CD4-positive, CD25-positive, alpha-beta regulatory T cell (primary cell): Measurements from ENCODE around the gene POLN. TPM values are rescaled to one million over a fixed set of nuclear protein-coding genes. Genes with fewer than 3 reads are reported as not detected.
A peak's percentile ranks its signal among the peaks of the same experiment; 100 is the strongest.

ENCODE experiments used
- ATAC-seq, 2 donors: fragments of 150-1000 bp; cut with Tn5 transposase; one replicate each; pipeline ENCODE4 v1.10.0; 2021; ENCODE audit warnings: low read depth in 2 of 2, moderate number of reproducible peaks in 2 of 2, moderate library complexity in 1 of 2
- DNase-seq, 3 donors: peaks; one replicate each; pipeline versions ENCODE4 v3.0.0 to v3.0.0-alpha.2; 2012 to 2022; ENCODE audit warnings: mixed read lengths in 1 of 3
- H3K27ac ChIP-seq: one replicate; pipeline ENCODE4 v1.7.0; 2013; ENCODE audit warnings: mild to moderate bottlenecking, low read length; ENCODE audit not compliant: insufficient read depth, poor library complexity, severe bottlenecking
- H3K27me3 ChIP-seq: one replicate; pipeline ENCODE4 v1.7.0; 2013; ENCODE audit warnings: low read length; ENCODE audit not compliant: control insufficient read depth, insufficient read depth
- H3K36me3 ChIP-seq: one replicate; pipeline ENCODE4 v1.7.0; 2013; ENCODE audit warnings: mild to moderate bottlenecking, low read length, moderate library complexity; ENCODE audit not compliant: control insufficient read depth, insufficient read depth
- H3K4me1 ChIP-seq: 2 replicates; pipeline ENCODE4 v1.7.0; 2013; ENCODE audit warnings: mild to moderate bottlenecking, low read length; ENCODE audit not compliant: insufficient read depth, control insufficient read depth, poor library complexity, severe bottlenecking
- H3K4me3 ChIP-seq: one replicate; pipeline ENCODE4 v1.7.0; 2013; ENCODE audit warnings: low read depth, mild to moderate bottlenecking, low read length, moderate library complexity
- H3K9me3 ChIP-seq, 2 experiments: 1 replicate in 1 of 2; 2 replicates in 1 of 2; pipeline ENCODE4 v1.7.0; 2013; ENCODE audit warnings: low read length in 2 of 2, mild to moderate bottlenecking in 1 of 2, moderate library complexity in 1 of 2; ENCODE audit not compliant: control insufficient read depth in 2 of 2
- H3K27ac Mint-ChIP-seq, 3 donors: one replicate each; pipeline ENCODE4 v1.8.0; 2020 to 2022; ENCODE audit warnings: mild to moderate bottlenecking in 3 of 3, mixed read lengths in 3 of 3, moderate library complexity in 2 of 3
- H3K27me3 Mint-ChIP-seq: one replicate; pipeline ENCODE4 v1.8.0; 2022; ENCODE audit warnings: mild to moderate bottlenecking, mixed read lengths
- H3K36me3 Mint-ChIP-seq: one replicate; pipeline ENCODE4 v1.8.0; 2020; ENCODE audit warnings: mixed read lengths
- H3K4me1 Mint-ChIP-seq, 4 donors: one replicate each; pipeline ENCODE4 v1.8.0; 2020 to 2022; ENCODE audit warnings: mixed read lengths in 4 of 4, mild to moderate bottlenecking in 1 of 4
- H3K4me3 Mint-ChIP-seq, 4 donors: one replicate each; pipeline ENCODE4 v1.8.0; 2020 to 2022; ENCODE audit warnings: mild to moderate bottlenecking in 4 of 4, mixed read lengths in 4 of 4, moderate library complexity in 3 of 4
- H3K9me3 Mint-ChIP-seq, 7 donors: one replicate each; pipeline ENCODE4 v1.8.0; 2020 to 2022; ENCODE audit warnings: mixed read lengths in 7 of 7, mild to moderate bottlenecking in 3 of 7, moderate library complexity in 2 of 7
- polyA plus RNA-seq, 4 donors: library from polyadenylated mRNA; unstranded; fragments of 300-500 nt; fragmentation: Illumina TruSeq; gene quantifications; one replicate each; pipeline ENCODE4 v1.2.3, GENCODE V29; 2021
- total RNA-seq: library from RNA; stranded (reverse); gene quantifications from one replicate; pipeline ENCODE4 v1.2.3, GENCODE V29; 2022

POLN gene
- total and polyA plus RNA-seq, 5 donors from 2014 or later = 0.46 to 4.9 (median 0.94) TPM

- Mint-ChIP-seq H3K4me1 (peaks cover 9 to 51% (median 16%) of the 10 kb centered on the region in 4 donors), H3K4me3 (no peak overlapping the region), H3K27me3 (peaks cover 8% of the 10 kb centered on the region), H3K36me3 (peaks cover 3% of the 10 kb centered on the region), H3K9me3 (no peaks in the 10 kb centered on the region), H3K27ac (peak overlapping the region in 2 of 3 donors; percentile 60 to 80)
- DNase-seq (no peak), ATAC-seq (no peak)
- Histone ChIP-seq H3K36me3 (no peaks in the 10 kb centered on the region), H3K4me3 (no peak overlapping the region), H3K4me1 (peaks cover 47% of the 10 kb centered on the region), H3K27ac (no peak overlapping the region), H3K27me3 (no peaks in the 10 kb centered on the region), H3K9me3 (no peaks in the 10 kb centered on the region)
Observed at GRCh38 chr4:2286904-2287593, 45.1 kb upstream of the POLN start.

- Mint-ChIP-seq H3K4me1 (peaks cover 18 to 51% (median 24%) of the 10 kb centered on the region in 4 donors), H3K27ac (no peak overlapping the region)
- H3K4me3 ChIP-seq = no peak overlapping the region
Observed at GRCh38 chr4:2285613-2286381, 43.9 kb upstream of the POLN start.

GRCh38 chr4:2284934-2285612 is 43.2 kb upstream of the POLN start:
- no peak overlapping the region for H3K4me3 Mint-ChIP-seq
- peak overlapping the region in 2 of 3 donors; percentile 55 to 72 for H3K27ac Mint-ChIP-seq
- ATAC-seq (no peak), DNase-seq (no peak)
- peaks cover 4% of the 10 kb centered on the region for H3K27me3 Mint-ChIP-seq
- H3K27ac ChIP-seq = no peak overlapping the region
- no peak overlapping the region for H3K4me3 ChIP-seq
- H3K36me3 Mint-ChIP-seq = peaks cover 3% of the 10 kb centered on the region
- no peaks in the 10 kb centered on the region for H3K36me3 ChIP-seq
- H3K4me1 ChIP-seq = peaks cover 44% of the 10 kb centered on the region
- peaks cover 16 to 50% (median 22%) of the 10 kb centered on the region in 4 donors for H3K4me1 Mint-ChIP-seq
- H3K9me3 Mint-ChIP-seq = no peaks in the 10 kb centered on the region
- H3K9me3 ChIP-seq = no peaks in the 10 kb centered on the region
- H3K27me3 ChIP-seq = no peaks in the 10 kb centered on the region

More at GRCh38 chr4:2285613-2286381, 43.9 kb upstream of the POLN start:
- H3K36me3 ChIP-seq = no peaks in the 10 kb centered on the region
- ATAC-seq = no peak
- peaks cover 47% of the 10 kb centered on the region for H3K4me1 ChIP-seq
- Mint-ChIP-seq H3K9me3 (no peaks in the 10 kb centered on the region), H3K27me3 (peaks cover 5% of the 10 kb centered on the region), H3K36me3 (peaks cover 3% of the 10 kb centered on the region), H3K4me3 (no peak overlapping the region)
- H3K27me3 ChIP-seq = no peaks in the 10 kb centered on the region
- no peak overlapping the region for H3K27ac ChIP-seq
- no peaks in the 10 kb centered on the region for H3K9me3 ChIP-seq
- DNase-seq = no peak

- peaks cover 16 to 48% (median 24%) of the 10 kb centered on the region in 4 donors for H3K4me1 Mint-ChIP-seq
- Histone ChIP-seq H3K36me3 (no peaks in the 10 kb centered on the region), H3K4me1 (peaks cover 36% of the 10 kb centered on the region), H3K4me3 (no peak overlapping the region), H3K27me3 (no peaks in the 10 kb centered on the region), H3K27ac (no peak overlapping the region), H3K9me3 (no peaks in the 10 kb centered on the region)
- DNase-seq = no peak
- no peak overlapping the region for H3K4me3 Mint-ChIP-seq
- no peak for ATAC-seq
- H3K27ac Mint-ChIP-seq = peak overlapping the region in 2 of 3 donors; percentile 57 to 72
- peaks cover 3% of the 10 kb centered on the region for H3K36me3 Mint-ChIP-seq
- no peaks in the 10 kb centered on the region for H3K9me3 Mint-ChIP-seq
- H3K27me3 Mint-ChIP-seq = peaks cover 4% of the 10 kb centered on the region
Observed at GRCh38 chr4:2284161-2284933, 42.4 kb upstream of the POLN start.

GRCh38 chr4:2283199-2283711 is 41.3 kb upstream of the POLN start:
- H3K4me3 ChIP-seq = no peak overlapping the region
- H3K27ac ChIP-seq = no peak overlapping the region
- Mint-ChIP-seq H3K36me3 (peaks cover 3% of the 10 kb centered on the region), H3K9me3 (no peaks in the 10 kb centered on the region), H3K4me1 (peaks cover 16 to 53% (median 24%) of the 10 kb centered on the region in 4 donors), H3K27me3 (peaks cover 4% of the 10 kb centered on the region), H3K27ac (peak overlapping the region in 1 of 3 donors; percentile 57), H3K4me3 (no peak overlapping the region)
- no peaks in the 10 kb centered on the region for H3K36me3 ChIP-seq
- no peaks in the 10 kb centered on the region for H3K9me3 ChIP-seq
- no peaks in the 10 kb centered on the region for H3K27me3 ChIP-seq
- DNase-seq = no peak
- ATAC-seq = no peak
- peaks cover 35% of the 10 kb centered on the region for H3K4me1 ChIP-seq

- H3K4me1 Mint-ChIP-seq = peaks cover 16 to 53% (median 24%) of the 10 kb centered on the region in 4 donors
Observed at GRCh38 chr4:2281575-2282343, 39.8 kb upstream of the POLN start.

More at GRCh38 chr4:2281575-2282343, 39.8 kb upstream of the POLN start:
- ATAC-seq (peak; percentile 97 to 98), DNase-seq (peak; percentile 76 to 96 (median 90))
- Histone ChIP-seq H3K27ac (peak overlapping the region; percentile 89), H3K4me1 (peaks cover 35% of the 10 kb centered on the region), H3K27me3 (no peaks in the 10 kb centered on the region), H3K9me3 (no peaks in the 10 kb centered on the region), H3K36me3 (no peaks in the 10 kb centered on the region), H3K4me3 (peak overlapping the region; percentile 67)
- no peaks in the 10 kb centered on the region for H3K9me3 Mint-ChIP-seq
- H3K27me3 Mint-ChIP-seq = peaks cover 4% of the 10 kb centered on the region
- H3K4me3 Mint-ChIP-seq = peak overlapping the region; percentile 45 to 89 (median 65)
- H3K27ac Mint-ChIP-seq = peak overlapping the region; percentile 65 to 100 (median 99)
- H3K36me3 Mint-ChIP-seq = peaks cover 3% of the 10 kb centered on the region
